PC-9 (cell line): ENCODE measurements around the gene MRPL12.

ENCODE experiments used
- CTCF ChIP-seq: fragments of 200-600 bp; sonication (generic); conservative IDR thresholded peaks from 2 replicates; pipeline ENCODE4 v1.6.1; 2017; ENCODE audit warnings: mixed run types, antibody characterized with exemption, mild to moderate bottlenecking, moderate library complexity
- EZH2 ChIP-seq: fragments of 200-600 bp; sonication (generic); IDR thresholded peaks from 2 replicates; pipeline ENCODE4 v1.8.0; 2017; ENCODE audit warnings: antibody characterized with exemption, low read depth

DNA sequence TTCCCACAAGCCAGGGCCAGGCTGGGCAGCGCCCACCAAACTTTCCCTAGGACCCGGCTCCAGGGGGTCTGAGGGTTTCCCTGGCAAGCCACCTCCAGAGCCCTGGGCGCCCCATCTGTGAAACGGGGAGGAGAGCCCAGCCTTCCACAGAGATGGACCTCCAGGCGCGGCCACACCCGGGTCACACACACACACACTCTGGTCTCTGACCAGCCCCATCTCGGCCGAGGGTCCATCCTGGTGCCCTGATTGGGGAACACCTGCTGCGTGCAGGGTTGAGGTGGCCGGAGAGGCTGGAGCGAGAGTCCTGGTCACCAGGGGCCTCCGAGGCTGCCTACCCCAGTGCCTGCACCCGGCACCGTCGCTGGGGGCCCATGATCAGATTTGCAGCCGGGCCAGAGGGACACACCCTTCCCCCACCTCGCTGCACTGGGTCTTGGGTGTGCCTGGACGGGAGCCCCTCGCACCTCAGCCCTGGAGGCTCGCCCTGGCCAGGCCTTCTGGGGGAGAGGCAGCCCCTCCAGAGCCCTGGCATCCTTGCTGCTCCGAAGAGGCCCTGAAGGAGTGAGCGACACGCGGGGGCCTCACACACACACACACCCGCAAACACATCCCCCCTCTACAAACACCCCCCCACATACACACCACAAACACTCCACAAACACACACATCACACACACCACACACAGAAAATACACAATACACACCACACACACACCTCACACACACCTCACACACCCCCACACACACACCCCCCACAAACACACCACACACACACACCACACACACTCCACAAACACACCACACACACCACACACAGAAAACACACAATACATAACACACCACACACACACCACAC lies 38.7 kb downstream of the MRPL12 start:
- TF ChIP-seq CTCF, result no peak
- no peak for TF ChIP-seq EZH2
